ENCODE measurements around the gene CETP.

DNA sequence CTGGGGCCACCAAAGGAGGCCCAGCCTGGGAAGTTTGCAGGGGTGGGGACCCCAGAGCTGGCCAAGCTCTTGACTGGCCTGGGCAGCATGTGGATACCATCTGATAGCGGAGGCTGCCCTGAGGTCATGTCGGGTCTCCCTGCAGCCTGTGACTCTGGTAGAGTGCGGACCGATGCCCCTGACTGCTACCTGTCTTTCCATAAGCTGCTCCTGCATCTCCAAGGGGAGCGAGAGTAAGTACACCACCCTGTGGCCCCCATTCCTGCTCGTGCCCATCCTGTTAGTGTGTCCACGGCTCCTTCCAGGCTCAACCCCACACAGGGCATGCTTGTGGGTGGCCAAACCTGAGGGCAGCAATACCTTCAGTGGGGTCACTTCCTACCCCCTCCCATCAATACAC lies 8.0 kb downstream of the CETP start:
- TF ChIP-seq CTCF (IDR thresholded peaks at IDR 0.05; ENCODE audit: borderline replicate concordance, extremely low read depth, low read length, poor library complexity, severe bottlenecking) (no peak), EZH2 (IDR thresholded peaks at IDR 0.05; ENCODE audit: borderline replicate concordance, low read depth, low read length, severe bottlenecking) (no peak)
